ENCODE data around the gene HOXC13.

DNA sequence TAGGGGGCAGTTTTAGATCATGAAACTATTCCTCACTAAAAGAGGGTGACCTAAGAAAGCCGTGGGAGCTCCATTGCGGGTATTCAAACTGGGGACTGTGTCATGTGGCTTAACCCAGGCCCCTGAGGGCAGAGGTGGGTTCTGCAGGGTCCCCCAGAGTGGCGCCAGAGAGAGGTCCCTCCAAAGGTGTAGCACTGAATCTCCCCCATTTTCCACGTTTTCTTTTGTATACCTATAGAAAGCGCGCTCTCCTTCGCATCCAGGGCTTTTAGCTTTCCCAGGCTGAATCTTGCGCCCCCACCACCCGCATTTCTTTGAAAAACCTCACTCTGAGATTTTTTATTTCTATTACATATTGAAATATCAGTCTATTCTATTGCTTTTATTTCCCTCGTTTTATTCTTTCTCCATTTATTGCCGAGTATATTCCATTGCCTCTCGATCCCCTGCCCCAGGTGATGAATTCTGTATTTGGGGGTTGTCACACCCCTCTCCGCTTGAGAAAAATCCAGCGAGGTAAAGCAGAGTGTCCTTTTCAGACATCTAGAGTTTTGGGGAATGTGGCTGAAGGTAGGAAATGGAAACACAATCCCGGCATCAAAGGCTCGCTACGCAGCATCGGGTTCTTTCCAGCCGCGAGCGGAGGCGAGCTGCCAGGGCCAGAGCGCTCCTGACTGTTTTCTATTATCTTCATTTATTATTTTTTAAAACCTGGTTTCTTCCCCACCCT lies 870 bp upstream of the HOXC13 start:
- TF ChIP-seq ATF7 (IDR thresholded peaks at IDR 0.05), result no peak
- no peak for TF ChIP-seq ATF7 (CRISPR knock-in tag; IDR thresholded peaks at IDR 0.05)
- TF ChIP-seq EP300 (IDR thresholded peaks at IDR 0.05; ENCODE audit: low read depth in 2 of 2, low read length in 2 of 2), result no peak
- TF ChIP-seq EP300 (CRISPR knock-in tag; IDR thresholded peaks at IDR 0.05; ENCODE audit: borderline replicate concordance), result no peak

Measured in HepG2 (cell line).